Activated T-helper 1 cell treated with Interleukin-2 at 50 U/mL for 16 hours (primary cell): ENCODE data around the gene MAML1.
A peak's percentile ranks its signal among the peaks of the same experiment; 100 is the strongest.

Experiments
- DNase-seq: peaks from one replicate; pipeline ENCODE4 v3.0.0-alpha.2; 2020; ENCODE audit warnings: low read depth

The MAML1 gene

GRCh38 chr5:179795049-179795862 is 62.6 kb downstream of the MAML1 start:
- DNase-seq = no peak

- DNase-seq = peak; percentile 51
These were observed 63.5 kb downstream of the MAML1 start for GRCh38 chr5:179795863-179796833.

- no peak for DNase-seq
These were observed 64.4 kb downstream of the MAML1 start for GRCh38 chr5:179796877-179797608.

GRCh38 chr5:179797741-179798140 is 65.1 kb downstream of the MAML1 start:
- no peak for DNase-seq

- DNase-seq = no peak
These were observed 65.6 kb downstream of the MAML1 start for GRCh38 chr5:179798144-179798770.

- DNase-seq = no peak
These were observed 66.4 kb downstream of the MAML1 start for GRCh38 chr5:179798771-179799643.

GRCh38 chr5:179799644-179799973 is 67.0 kb downstream of the MAML1 start:
- no peak for DNase-seq

GRCh38 chr5:179800071-179800695 is 67.6 kb downstream of the MAML1 start:
- no peak for DNase-seq

GRCh38 chr5:179800696-179801201 is 68.1 kb downstream of the MAML1 start:
- DNase-seq = no peak

- DNase-seq = peak; percentile 76
These were observed 68.9 kb downstream of the MAML1 start for GRCh38 chr5:179801304-179802206.

- no peak for DNase-seq
These were observed 69.7 kb downstream of the MAML1 start for GRCh38 chr5:179802207-179802883.

GRCh38 chr5:179802950-179803562 is 70.4 kb downstream of the MAML1 start:
- no peak for DNase-seq

GRCh38 chr5:179803651-179804554 is 71.3 kb downstream of the MAML1 start:
- no peak for DNase-seq

GRCh38 chr5:179804555-179804947 is 71.9 kb downstream of the MAML1 start:
- no peak for DNase-seq

- DNase-seq = no peak
These were observed 72.5 kb downstream of the MAML1 start for GRCh38 chr5:179805070-179805528.

GRCh38 chr5:179805529-179806249 is 73.1 kb downstream of the MAML1 start:
- DNase-seq = no peak
